ENCODE data around the gene TANC1. TPM values are rescaled to one million over a fixed set of nuclear protein-coding genes. Genes with fewer than 3 reads are reported as not detected.
A peak's percentile ranks its signal among the peaks of the same experiment; 100 is the strongest.

TANC1 gene
- total RNA-seq = 49.9 and 74.7 TPM in 2 replicates

DNA sequence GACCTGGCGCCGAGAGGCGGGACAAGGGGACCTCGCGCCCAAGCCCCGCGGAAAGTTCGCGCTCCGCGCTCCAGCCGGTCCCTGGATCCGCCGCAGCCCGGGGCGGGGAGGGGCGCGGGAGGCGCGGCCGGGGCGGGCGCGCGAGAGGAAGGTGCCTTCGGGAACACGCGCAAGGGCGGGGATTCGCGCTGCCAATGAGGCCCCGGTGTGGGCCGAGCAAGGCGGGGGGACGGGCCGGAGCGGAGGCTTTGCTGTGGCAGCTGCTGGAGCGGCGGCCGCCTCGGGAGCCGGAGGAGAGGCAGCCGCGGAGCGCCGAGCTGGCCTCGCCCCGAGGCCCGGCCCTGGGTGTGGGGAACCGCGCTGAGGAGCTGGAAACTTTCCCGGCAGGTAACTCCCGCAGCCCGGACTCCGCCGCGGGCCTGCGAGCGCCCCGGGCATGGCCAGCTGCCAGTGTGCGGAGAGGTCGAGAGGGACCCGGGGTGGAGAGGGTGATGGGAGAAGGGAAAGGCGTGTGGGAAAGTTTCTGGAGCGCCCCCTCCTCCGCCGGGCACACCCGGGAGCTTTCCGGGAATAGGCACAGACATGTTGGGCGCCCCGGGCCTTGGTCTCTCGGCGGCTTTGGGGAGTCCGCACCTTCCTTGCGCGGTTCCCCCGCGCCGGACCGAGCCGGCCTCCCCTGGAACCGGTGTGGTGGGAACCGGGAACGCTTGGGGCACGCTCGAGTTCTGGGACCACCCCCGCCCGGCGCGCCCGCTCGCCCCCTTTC is at the start of gene TANC1:
TSS of gene TANC1 (plus strand) at position 245 of the 766 bp plus-strand sequence. CDS start 97,271 bp downstream, outside the sequence.
- DNase-seq (ENCODE audit: low read depth) = peak; percentile 93
- TF ChIP-seq, protein P1, sequence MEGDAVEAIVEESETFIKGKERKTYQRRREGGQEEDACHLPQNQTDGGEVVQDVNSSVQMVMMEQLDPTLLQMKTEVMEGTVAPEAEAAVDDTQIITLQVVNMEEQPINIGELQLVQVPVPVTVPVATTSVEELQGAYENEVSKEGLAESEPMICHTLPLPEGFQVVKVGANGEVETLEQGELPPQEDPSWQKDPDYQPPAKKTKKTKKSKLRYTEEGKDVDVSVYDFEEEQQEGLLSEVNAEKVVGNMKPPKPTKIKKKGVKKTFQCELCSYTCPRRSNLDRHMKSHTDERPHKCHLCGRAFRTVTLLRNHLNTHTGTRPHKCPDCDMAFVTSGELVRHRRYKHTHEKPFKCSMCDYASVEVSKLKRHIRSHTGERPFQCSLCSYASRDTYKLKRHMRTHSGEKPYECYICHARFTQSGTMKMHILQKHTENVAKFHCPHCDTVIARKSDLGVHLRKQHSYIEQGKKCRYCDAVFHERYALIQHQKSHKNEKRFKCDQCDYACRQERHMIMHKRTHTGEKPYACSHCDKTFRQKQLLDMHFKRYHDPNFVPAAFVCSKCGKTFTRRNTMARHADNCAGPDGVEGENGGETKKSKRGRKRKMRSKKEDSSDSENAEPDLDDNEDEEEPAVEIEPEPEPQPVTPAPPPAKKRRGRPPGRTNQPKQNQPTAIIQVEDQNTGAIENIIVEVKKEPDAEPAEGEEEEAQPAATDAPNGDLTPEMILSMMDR (IDR thresholded peaks at IDR 0.05; ENCODE audit: insufficient read depth, low read depth, low read length) = no peak
- H3K4me3 ChIP-seq (ENCODE audit: low read depth, low read length) = peak within 1 kb of the TSS; percentile 96

DNA sequence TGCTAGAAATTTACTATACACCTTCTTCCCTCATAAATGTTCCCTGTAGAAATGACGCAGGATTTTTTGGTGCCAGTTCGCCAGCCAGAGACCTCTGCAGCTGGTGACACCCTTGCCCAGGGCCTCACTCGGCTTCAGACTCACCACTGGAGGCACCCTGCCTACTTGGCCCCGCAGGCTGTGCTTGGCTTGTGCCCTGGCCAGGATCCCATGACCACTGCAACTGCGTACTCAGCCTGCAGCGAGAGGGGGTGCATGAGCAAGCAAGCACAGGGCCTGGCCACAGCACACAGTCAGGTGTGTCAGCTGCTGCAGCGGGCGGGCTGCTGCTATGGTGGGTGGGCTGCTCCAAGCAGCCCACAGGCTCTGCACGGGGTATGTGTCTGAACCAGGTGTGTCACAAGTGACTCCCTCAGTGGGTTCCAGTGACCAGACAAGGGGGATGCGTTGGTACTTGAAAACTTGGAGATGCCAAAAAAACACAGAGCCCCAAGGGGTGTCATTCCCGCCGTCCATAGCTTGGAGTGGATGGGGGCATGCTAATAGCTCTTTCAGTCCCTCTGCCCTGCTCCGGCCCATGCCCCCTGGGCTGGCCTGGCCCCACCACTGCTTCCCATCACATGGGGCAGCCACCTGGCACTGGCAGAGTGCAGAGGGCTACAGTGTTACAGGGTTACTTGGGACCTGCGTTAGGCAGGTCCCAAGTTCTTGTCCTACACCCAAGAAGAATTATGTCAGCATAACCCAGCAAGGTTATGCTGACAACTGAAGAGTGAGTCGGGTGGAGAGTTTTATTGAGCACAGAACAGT is 46.6 kb upstream of the TANC1 start:
- H3K4me3 ChIP-seq (ENCODE audit: low read depth, low read length) = no peak overlapping the region
- TF ChIP-seq, protein P1 (IDR thresholded peaks at IDR 0.05; ENCODE audit: insufficient read depth, low read depth, low read length) = no peak
- no peak for DNase-seq (ENCODE audit: low read depth)

DNA sequence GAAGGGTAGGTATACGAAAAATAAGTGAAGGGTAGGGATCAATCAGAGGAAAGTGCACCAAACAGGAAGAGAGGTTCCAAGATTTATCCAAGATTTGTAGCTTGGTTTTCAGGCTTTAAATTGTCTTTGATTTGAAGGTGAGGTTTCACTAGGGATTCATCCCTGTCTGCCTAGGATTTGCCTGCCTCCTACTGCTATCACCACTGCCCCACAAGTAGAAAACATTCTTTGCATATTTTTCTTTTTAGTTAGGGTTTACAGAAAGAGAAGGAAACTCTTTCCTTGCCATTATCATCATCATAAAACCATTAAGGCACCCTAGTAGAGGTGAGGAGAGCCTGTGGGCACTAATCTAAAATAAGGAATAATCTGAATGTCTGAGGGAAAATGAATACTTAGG is 45.8 kb upstream of the TANC1 start:
- no peak for DNase-seq (ENCODE audit: low read depth)
- no peak overlapping the region for H3K4me3 ChIP-seq (ENCODE audit: low read depth, low read length)
- TF ChIP-seq, protein P1 (IDR thresholded peaks at IDR 0.05; ENCODE audit: insufficient read depth, low read depth, low read length) = no peak

- no peak overlapping the region for H3K4me3 ChIP-seq (ENCODE audit: low read depth, low read length)
- TF ChIP-seq, protein P1 (IDR thresholded peaks at IDR 0.05; ENCODE audit: insufficient read depth, low read depth, low read length) = no peak
- peak; percentile 10 for DNase-seq (ENCODE audit: low read depth)
Measured at GRCh38 chr2:158923180-158923594, 45.3 kb upstream of the TANC1 start.

DNA sequence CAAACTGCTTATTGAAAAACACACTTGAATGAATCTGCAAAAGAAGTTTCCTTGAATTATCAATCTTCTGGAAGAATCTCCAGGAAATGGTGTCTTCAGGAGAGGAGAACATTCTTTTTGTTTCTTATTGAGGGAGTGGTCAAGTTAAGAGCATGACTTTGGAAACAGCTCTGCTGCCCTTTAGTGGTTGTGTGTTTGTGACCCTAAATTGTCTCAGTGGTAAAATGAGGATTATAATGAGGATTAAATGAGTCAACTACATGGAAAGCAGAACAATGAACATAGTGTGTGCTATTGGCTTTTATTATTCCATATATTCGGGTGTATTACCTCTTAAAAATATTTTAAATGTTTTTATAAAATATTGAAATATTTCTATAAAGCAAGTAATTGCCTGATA is 44.8 kb upstream of the TANC1 start:
- no peak overlapping the region for H3K4me3 ChIP-seq (ENCODE audit: low read depth, low read length)
- no peak for DNase-seq (ENCODE audit: low read depth)
- TF ChIP-seq, protein P1 (IDR thresholded peaks at IDR 0.05; ENCODE audit: insufficient read depth, low read depth, low read length) = no peak

- DNase-seq (ENCODE audit: low read depth) = peak; percentile 66
- TF ChIP-seq, protein P1 (IDR thresholded peaks at IDR 0.05; ENCODE audit: insufficient read depth, low read depth, low read length) = no peak
- no peak overlapping the region for H3K4me3 ChIP-seq (ENCODE audit: low read depth, low read length)
Measured at GRCh38 chr2:158926478-158926948, 41.9 kb upstream of the TANC1 start.
